Loucy (cell line): Measurements from ENCODE around the gene MCC.

Experiments
- H2AFZ ChIP-seq: fragments of 200-600 bp; sonication (generic); 2 replicates; pipeline ENCODE4 v1.6.0; 2016; ENCODE audit warnings: antibody characterized with exemption, mild to moderate bottlenecking, low read length, moderate library complexity
- H3F3A ChIP-seq: fragments of 200-600 bp; 2 replicates; pipeline ENCODE4 v1.6.0; 2016; ENCODE audit warnings: antibody characterized with exemption, low read depth, mild to moderate bottlenecking
- H3K27me3 ChIP-seq: fragments of 200-600 bp; sonication (generic); 2 replicates; pipeline ENCODE4 v1.6.1; 2014; ENCODE audit warnings: low read length, mild to moderate bottlenecking; ENCODE audit not compliant: insufficient read depth, poor library complexity, severe bottlenecking
- H3K36me3 ChIP-seq: fragments of 200-600 bp; sonication (generic); 2 replicates; pipeline ENCODE4 v1.6.1; 2016; ENCODE audit warnings: low read length; ENCODE audit not compliant: insufficient read depth
- H3K4me1 ChIP-seq: fragments of 200-600 bp; sonication (generic); 2 replicates; pipeline ENCODE4 v1.5.1; 2014; ENCODE audit warnings: low read length, mild to moderate bottlenecking; ENCODE audit not compliant: insufficient read depth, poor library complexity, severe bottlenecking
- H3K4me2 ChIP-seq: fragments of 200-600 bp; sonication (generic); 2 replicates; pipeline ENCODE4 v1.6.0; 2014; ENCODE audit warnings: antibody characterized with exemption, low read length, low read depth, mild to moderate bottlenecking; ENCODE audit not compliant: poor library complexity, severe bottlenecking
- H3K4me3 ChIP-seq: fragments of 200-600 bp; sonication (generic); 2 replicates; pipeline ENCODE4 v1.5.1; 2014; ENCODE audit warnings: low read length, mild to moderate bottlenecking, mixed read lengths; ENCODE audit not compliant: poor library complexity, severe bottlenecking
- H3K79me2 ChIP-seq: fragments of 200-600 bp; sonication (generic); 2 replicates; pipeline ENCODE4 v1.6.1; 2014; ENCODE audit warnings: low read length; ENCODE audit not compliant: insufficient read depth
- H3K9ac ChIP-seq: fragments of 200-600 bp; sonication (generic); 2 replicates; pipeline ENCODE4 v1.6.0; 2014; ENCODE audit warnings: mild to moderate bottlenecking, low read depth, low read length, moderate library complexity; ENCODE audit not compliant: poor library complexity, severe bottlenecking
- H3K9me2 ChIP-seq: fragments of 200-600 bp; sonication (generic); replicated peaks from 2 replicates; pipeline ENCODE4 v1.6.1; 2016; ENCODE audit warnings: low read depth, low read length, mixed read lengths
- H3K9me3 ChIP-seq: fragments of 200-600 bp; sonication (generic); 2 replicates; pipeline ENCODE4 v1.6.1; 2014; ENCODE audit warnings: mild to moderate bottlenecking, antibody characterized with exemption, low read length, low read depth; ENCODE audit not compliant: insufficient read depth
- H4K20me1 ChIP-seq: fragments of 200-600 bp; sonication (generic); 2 replicates; pipeline ENCODE4 v1.6.0; 2014; ENCODE audit warnings: antibody characterized with exemption, low read length, mild to moderate bottlenecking; ENCODE audit not compliant: insufficient read depth, poor library complexity, severe bottlenecking
- CTCF ChIP-seq: fragments of 200-600 bp; sonication (generic); conservative IDR thresholded peaks from 2 replicates; pipeline ENCODE4 v1.5.1; 2014; ENCODE audit warnings: mild to moderate bottlenecking, antibody characterized with exemption, low read length
- EZH2phosphoT487 ChIP-seq: fragments of 200-600 bp; IDR thresholded peaks from 2 replicates; pipeline ENCODE4 v1.6.1; 2018; ENCODE audit warnings: antibody characterized with exemption, mild to moderate bottlenecking, moderate library complexity, borderline replicate concordance

The MCC gene

GRCh38 chr5:113271745-113272454 lies 216.4 kb downstream of the MCC start:
- TF ChIP-seq CTCF: no peak
- TF ChIP-seq EZH2phosphoT487: no peak
- H3K4me3 ChIP-seq: no peak overlapping the region
- H3K4me2 ChIP-seq: no peak overlapping the region
- no peaks in the 10 kb centered on the region for H3K9me2 ChIP-seq
- no peak overlapping the region for H3K9ac ChIP-seq
- H3K79me2 ChIP-seq: peaks cover 6% of the 10 kb centered on the region; the same call in 1 of the 2 replicates
- 0 out of 2 replicates have a peak, but pooled peaks cover 3% of the 10 kb centered on the region for H3F3A ChIP-seq
- no peaks in the 10 kb centered on the region for H3K27me3 ChIP-seq
- no peaks in the 10 kb centered on the region for H3K9me3 ChIP-seq
- no peaks in the 10 kb centered on the region for H4K20me1 ChIP-seq
- no peak overlapping the region for H2AFZ ChIP-seq
- no peaks in the 10 kb centered on the region for H3K36me3 ChIP-seq
- H3K4me1 ChIP-seq: peaks cover 43% of the 10 kb centered on the region

- Histone ChIP-seq H3K27me3 (no peaks in the 10 kb centered on the region), H3K36me3 (no peaks in the 10 kb centered on the region), H3F3A (0 out of 2 replicates have a peak, but pooled peaks cover 3% of the 10 kb centered on the region), H3K79me2 (peaks cover 7% of the 10 kb centered on the region; the same call in 1 of the 2 replicates), H3K4me3 (no peak overlapping the region), H4K20me1 (no peaks in the 10 kb centered on the region), H3K9me3 (no peaks in the 10 kb centered on the region), H3K9me2 (no peaks in the 10 kb centered on the region), H2AFZ (no peak overlapping the region), H3K9ac (no peak overlapping the region), H3K4me1 (peaks cover 43% of the 10 kb centered on the region), H3K4me2 (no peak overlapping the region)
- TF ChIP-seq CTCF (no peak), EZH2phosphoT487 (no peak)
Measured at GRCh38 chr5:113271015-113271414, 217.2 kb downstream of the MCC start.

- Histone ChIP-seq H3K9me3 (no peaks in the 10 kb centered on the region), H3K9me2 (no peaks in the 10 kb centered on the region), H3K4me2 (peak overlapping the region; percentile 51), H2AFZ (no peak overlapping the region), H3K79me2 (0 out of 2 replicates have a peak, but pooled peaks cover 5% of the 10 kb centered on the region), H3K27me3 (no peaks in the 10 kb centered on the region), H3K4me1 (peaks cover 43% of the 10 kb centered on the region), H3F3A (0 out of 2 replicates have a peak, but pooled peaks cover 3% of the 10 kb centered on the region), H3K9ac (no peak overlapping the region), H3K4me3 (peak overlapping the region; percentile 33), H4K20me1 (no peaks in the 10 kb centered on the region), H3K36me3 (no peaks in the 10 kb centered on the region)
- no peak for TF ChIP-seq CTCF
- no peak for TF ChIP-seq EZH2phosphoT487
Measured at GRCh38 chr5:113270086-113270485, 218.2 kb downstream of the MCC start.
